Measurements from ENCODE around the gene MYLK.

Gene MYLK

DNA sequence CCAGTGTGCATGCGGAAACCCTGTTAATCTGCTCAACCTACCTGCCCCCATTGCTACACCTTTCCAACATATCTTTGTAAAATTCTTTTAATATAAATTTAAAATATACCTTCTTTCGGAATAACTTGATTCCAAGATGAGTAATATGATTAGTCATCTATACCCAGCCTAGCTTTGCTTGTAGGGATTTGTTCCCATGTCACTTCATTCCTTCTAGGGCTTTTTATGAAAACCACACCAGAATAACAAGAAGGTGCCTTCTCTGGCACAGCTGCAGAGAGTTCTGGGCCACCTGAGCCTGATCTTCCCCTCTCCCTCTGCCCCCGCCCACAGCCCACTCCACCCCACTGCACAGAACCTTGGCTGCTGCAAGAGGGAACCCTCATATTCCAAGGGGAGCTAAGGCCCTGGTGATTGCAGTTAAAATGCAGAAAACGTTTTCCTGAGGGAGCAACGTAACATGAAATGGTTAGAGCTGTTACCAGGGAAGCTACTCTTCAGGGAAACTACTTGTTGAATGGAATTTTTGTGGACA lies 260.7 kb downstream of the MYLK start:
- TF ChIP-seq, protein P1, sequence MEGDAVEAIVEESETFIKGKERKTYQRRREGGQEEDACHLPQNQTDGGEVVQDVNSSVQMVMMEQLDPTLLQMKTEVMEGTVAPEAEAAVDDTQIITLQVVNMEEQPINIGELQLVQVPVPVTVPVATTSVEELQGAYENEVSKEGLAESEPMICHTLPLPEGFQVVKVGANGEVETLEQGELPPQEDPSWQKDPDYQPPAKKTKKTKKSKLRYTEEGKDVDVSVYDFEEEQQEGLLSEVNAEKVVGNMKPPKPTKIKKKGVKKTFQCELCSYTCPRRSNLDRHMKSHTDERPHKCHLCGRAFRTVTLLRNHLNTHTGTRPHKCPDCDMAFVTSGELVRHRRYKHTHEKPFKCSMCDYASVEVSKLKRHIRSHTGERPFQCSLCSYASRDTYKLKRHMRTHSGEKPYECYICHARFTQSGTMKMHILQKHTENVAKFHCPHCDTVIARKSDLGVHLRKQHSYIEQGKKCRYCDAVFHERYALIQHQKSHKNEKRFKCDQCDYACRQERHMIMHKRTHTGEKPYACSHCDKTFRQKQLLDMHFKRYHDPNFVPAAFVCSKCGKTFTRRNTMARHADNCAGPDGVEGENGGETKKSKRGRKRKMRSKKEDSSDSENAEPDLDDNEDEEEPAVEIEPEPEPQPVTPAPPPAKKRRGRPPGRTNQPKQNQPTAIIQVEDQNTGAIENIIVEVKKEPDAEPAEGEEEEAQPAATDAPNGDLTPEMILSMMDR (IDR thresholded peaks at IDR 0.05; ENCODE audit: control insufficient read depth, extremely low read depth, insufficient read depth) = no peak
- H3K4me3 ChIP-seq (ENCODE audit: low read depth, low read length) = no peak overlapping the region
- DNase-seq (ENCODE audit: low read depth) = no peak

DNA sequence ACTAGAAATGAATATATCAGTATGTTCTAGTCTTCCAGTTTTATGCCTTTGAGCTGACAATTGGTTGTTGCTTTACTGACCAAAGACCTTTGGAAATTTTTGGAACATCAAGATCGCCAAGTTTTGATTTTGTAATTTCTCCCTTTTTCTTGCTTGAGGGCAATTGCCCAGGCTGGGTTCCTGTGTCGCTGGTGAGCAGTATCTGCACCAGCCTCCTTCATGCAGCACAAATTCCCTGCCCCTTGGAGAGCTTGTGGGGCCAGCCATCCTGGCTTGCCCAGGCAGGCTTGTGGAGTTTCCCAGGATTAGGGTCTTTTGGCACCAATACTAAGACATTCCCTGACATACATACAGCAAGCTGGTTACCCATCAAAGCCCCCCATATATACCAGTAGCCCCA lies 261.4 kb downstream of the MYLK start:
- TF ChIP-seq, protein P1 (IDR thresholded peaks at IDR 0.05; ENCODE audit: control insufficient read depth, extremely low read depth, insufficient read depth) = no peak

DNA sequence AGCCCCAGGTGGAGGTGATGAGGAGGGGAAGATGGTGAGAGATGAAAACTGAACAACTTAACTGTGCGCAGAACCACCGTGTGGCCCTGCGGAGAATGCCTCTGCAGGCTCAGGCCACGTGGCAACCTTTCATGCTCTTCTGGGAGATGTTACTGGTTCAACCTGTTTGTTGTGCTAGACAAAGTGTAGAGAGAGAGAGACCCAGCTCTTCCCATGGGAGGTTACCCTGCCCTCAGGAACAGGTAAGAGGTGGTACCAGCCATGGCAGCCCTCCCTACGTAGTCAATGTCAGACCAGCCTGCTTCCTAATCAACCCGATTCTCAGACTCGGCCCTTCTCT lies 262.3 kb downstream of the MYLK start:
- TF ChIP-seq, protein P1 (IDR thresholded peaks at IDR 0.05; ENCODE audit: control insufficient read depth, extremely low read depth, insufficient read depth) = no peak
- no peak for DNase-seq (ENCODE audit: low read depth)

More for the DNA sequence above, 261.4 kb downstream of the MYLK start:
- no peak for DNase-seq (ENCODE audit: low read depth)
- no peak overlapping the region for H3K4me3 ChIP-seq (ENCODE audit: low read depth, low read length)

DNA sequence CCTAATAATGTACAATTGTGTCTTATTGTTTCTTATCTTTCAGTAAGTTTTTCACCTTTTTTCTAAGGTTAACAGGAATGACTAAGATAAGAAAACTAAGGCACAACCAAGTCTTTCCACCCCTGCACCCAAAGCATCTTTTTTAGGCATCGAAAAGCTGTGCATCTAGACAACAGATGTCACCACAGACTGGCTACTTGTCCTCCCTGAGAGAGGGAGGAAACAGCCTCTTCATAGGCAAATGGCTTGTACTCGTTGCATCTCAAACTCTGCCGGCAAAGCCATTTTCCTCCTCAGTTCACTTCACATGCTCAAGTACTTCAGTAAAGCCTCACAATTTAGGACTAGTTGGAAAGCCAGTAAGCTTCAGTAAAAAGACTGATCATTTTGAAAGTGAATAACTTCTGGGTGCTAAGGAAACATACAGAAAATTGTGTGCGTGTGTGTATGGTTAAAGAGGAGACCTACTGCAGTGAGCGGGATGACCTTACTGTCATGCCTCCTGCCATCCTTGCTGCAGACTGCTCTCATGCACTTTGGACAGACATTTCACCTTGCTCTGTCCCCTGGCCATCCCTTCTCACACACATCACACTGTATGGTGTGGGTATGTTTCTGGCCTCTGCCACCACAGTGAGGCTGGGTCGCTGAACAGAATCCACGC lies 262.8 kb downstream of the MYLK start:
- H3K4me3 ChIP-seq (ENCODE audit: low read depth, low read length) = no peak overlapping the region
- TF ChIP-seq, protein P1 (IDR thresholded peaks at IDR 0.05; ENCODE audit: control insufficient read depth, extremely low read depth, insufficient read depth) = no peak
- DNase-seq (ENCODE audit: low read depth) = no peak

More for the DNA sequence above, 262.3 kb downstream of the MYLK start:
- H3K4me3 ChIP-seq (ENCODE audit: low read depth, low read length) = no peak overlapping the region

DNA sequence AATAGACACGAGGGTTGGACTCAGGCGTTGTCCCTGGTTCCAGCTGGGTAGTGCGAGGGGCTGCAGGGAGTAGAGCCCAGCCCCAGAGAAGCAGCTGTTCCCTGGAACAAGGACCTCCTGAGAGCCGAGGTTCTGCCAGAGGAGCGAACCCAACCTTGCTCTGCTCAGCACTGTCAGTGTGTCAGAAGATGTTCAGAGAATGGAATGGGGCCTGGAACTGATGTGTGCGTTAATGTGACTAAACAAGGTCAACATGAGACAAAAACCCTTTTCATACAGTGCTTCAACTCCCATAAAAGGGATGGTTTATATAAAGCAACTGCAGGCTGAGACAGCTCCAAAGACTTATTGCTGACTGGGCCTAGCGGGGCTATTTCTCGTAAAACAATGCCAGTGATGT lies 263.8 kb downstream of the MYLK start:
- TF ChIP-seq, protein P1 (IDR thresholded peaks at IDR 0.05; ENCODE audit: control insufficient read depth, extremely low read depth, insufficient read depth) = no peak
- H3K4me3 ChIP-seq (ENCODE audit: low read depth, low read length) = no peak overlapping the region
- no peak for DNase-seq (ENCODE audit: low read depth)

DNA sequence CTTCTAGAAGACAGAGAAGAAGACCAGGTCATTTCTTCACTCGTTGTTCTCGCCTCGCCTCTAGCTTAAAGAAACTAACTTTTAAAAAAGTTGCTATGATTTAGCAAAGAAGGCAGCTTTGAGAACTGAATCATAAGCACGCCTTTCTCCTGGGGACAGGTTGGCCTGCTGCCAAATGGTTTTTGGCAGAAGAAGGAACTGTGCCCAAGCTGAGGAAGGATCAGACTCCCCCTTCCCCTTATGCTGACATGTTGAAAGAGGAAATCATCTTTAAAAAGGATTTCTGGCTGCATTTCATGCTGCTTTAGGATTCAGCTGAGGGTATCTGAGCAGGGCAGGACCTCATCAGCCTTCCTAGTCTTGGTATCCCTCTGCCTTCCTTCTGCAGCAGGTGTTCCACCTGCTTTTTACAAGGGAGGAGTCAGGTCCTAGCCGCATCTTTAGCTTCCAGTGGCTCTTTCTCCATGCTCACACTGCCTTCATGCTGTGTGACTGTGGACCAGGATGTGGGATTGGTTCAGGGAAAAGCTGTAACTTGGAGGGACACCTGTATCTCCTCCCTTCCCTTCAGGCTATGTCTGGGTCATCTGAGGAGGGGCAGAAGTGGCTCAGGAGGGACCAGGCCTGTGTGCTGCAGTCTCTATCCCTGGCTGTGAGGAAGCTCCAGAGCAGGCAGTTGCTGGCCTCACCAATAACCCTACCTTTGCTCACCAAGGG lies 265.2 kb downstream of the MYLK start:
- DNase-seq (ENCODE audit: low read depth) = no peak
- TF ChIP-seq, protein P1 (IDR thresholded peaks at IDR 0.05; ENCODE audit: control insufficient read depth, extremely low read depth, insufficient read depth) = no peak

More for the DNA sequence above, 265.2 kb downstream of the MYLK start:
- H3K4me3 ChIP-seq (ENCODE audit: low read depth, low read length) = no peak overlapping the region
